HG03354 (cell line): ENCODE results near the gene DRAP1.
"Not testable (repeated sequence)": the region's sequence is repeated elsewhere in the genome, so short reads cannot be mapped to it uniquely, and the experiment has no call there.

Experiments
- ATAC-seq: cut with Tn5 transposase; IDR thresholded peaks from one replicate; pipeline ENCODE4 v1.9.1; 2021; ENCODE audit warnings: mild to moderate bottlenecking; ENCODE audit not compliant: unreplicated experiment, poor library complexity, severe bottlenecking

Gene DRAP1

DNA sequence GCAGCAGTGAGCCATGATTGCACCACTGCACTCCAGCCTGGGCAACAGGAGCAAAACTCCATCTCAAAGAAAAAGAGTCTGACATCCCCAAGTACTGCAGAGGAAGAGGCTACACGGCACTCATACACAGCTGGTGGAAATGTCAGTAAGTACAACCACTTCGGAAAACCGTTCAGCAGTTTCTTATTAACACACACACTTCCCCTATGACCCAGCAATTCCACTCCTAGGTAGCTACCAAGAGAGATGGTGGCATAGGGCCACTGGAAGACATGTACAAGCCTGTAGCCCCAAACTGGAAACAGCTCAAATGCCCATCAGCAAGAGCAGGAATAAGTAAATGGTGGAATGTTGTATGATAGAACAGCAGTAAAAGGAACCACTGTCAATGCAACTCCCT lies 3.3 kb downstream of the DRAP1 start:
- ATAC-seq, result no peak

DNA sequence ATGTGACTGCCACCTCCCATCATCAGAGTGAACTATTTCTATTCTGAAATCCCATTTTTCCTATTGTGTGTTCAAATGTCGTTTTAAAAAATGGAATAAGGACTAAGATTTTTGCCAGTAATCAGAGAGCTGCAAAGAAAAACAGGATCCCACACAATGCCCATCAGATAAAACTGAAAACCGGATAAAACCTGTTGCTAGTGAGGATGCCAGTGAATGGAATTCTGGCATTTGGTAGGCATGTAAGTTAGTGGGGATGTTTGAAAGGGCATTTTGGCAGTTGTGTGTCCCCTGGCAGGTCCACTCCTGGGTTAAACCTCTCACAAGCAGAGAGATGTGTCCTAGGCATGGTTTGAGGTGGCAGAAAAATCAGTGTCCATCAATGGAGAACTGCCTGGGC lies 6.2 kb downstream of the DRAP1 start:
- no peak for ATAC-seq

GRCh38 chr11:65927904-65928397 lies 8.7 kb downstream of the DRAP1 start:
- ATAC-seq, result peak; percentile 75

GRCh38 chr11:65928667-65929066 lies 9.4 kb downstream of the DRAP1 start:
- ATAC-seq, result no peak

- ATAC-seq, result no peak
Observed at GRCh38 chr11:65931773-65932557, 12.7 kb downstream of the DRAP1 start.

DNA sequence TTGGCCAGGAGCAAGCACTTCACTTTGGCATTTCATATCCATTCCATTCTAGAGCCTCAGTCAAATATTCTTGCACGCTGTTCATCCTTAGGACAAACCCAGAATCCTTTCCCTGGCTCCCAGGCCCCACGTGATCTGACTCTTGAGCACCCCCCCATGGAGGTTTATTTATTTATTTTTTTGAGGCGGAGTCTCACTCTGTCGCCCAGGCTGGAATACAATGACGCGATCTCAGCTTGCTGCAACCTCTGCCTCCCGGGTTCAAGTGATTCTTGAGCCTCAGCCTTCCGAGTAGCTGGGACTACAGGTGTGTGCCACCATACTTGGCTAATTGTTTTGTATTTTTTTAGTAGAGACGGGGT lies 13.3 kb downstream of the DRAP1 start:
- no peak for ATAC-seq

- no peak for ATAC-seq
Observed at GRCh38 chr11:65934014-65934413, 14.8 kb downstream of the DRAP1 start.

- ATAC-seq, result no peak
Observed at GRCh38 chr11:65937766-65938165, 18.5 kb downstream of the DRAP1 start.

DNA sequence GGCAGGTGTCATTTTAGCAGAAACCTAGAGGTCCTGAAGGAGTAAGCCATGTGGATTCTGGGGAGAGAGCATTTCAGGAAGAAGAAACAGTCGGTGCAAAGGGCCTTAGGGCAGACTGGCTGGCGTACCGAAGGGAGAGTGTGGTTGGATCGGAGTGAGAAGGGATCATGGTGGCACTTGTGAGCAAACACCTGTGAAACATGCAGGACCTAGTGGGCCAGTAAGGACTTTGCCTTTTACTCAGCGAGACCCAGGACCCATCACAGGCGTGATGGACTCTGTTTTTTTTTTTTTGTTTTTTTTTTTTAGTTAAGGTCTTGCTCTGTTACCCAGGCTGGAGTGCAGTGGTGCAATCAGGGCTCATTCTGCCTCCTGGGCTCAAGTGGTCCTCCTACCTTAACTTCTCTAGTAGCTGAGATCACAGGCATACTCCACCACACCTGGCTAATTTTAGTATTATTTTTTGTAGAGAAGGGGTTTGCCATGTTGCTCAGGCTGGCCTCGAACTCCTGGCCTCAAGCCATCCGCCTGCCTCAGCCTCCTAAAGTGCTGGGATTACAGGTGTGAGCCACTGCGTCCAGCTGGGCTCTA lies 22.6 kb downstream of the DRAP1 start:
- ATAC-seq, result no peak

DNA sequence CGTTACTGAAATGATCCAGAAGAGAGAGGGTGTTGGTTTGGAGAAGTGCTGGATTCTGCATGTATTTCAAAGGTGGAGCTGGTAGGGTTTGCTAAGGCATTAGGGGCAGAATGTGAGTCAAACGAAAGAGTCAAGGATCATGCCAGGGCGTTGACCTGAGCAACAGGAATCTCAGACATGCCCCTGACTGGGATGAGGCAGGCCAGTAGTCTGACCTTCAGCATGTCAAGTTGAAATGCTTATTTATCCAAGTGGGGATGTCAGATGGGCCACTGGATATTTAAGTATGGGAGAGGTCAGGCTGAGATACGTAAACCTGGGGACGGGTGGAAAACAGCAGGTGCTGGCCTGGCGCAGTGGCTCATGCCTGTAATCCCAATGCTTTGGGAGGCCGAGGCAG lies 23.3 kb downstream of the DRAP1 start:
- ATAC-seq, result no peak

DNA sequence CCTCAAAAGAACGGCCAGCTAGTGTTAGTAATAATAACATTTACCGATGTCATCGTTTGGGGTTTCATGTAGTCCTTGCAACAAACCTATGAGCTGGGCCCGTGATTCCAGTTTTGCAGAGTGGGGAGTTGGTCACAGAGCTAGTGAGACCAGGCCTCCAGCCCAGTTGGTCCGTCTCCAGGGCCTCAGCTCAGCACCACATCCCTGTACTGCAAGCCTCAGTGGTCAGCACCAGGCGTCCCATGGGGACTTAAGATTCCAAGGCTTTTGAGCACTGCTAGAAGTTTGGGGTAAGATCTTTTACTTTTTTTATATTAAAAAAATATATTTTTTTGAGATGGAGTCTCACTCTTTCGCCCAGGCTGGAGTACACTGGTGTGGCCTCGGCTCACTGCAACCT lies 25.0 kb downstream of the DRAP1 start:
- ATAC-seq, result no peak

DNA sequence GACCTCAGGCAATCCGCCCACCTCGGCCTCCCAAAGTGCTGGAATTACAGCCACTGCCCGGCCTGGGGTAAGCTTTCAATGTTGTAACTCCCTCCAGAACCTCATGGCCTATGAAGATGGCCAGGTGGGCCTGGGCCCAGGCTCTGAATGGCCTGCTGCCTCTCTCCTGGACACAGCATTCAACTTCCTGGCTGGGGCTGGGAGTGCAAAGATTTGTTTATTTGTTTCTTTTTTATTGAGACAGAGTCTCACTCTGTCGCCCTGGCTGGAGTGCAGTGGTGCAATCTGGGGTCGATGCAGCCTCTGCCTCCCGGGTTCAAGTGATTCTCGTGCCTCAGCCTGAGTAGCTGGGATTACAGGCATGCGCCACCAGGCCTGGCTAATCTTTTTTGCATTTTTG lies 25.5 kb downstream of the DRAP1 start:
- ATAC-seq, result no peak

DNA sequence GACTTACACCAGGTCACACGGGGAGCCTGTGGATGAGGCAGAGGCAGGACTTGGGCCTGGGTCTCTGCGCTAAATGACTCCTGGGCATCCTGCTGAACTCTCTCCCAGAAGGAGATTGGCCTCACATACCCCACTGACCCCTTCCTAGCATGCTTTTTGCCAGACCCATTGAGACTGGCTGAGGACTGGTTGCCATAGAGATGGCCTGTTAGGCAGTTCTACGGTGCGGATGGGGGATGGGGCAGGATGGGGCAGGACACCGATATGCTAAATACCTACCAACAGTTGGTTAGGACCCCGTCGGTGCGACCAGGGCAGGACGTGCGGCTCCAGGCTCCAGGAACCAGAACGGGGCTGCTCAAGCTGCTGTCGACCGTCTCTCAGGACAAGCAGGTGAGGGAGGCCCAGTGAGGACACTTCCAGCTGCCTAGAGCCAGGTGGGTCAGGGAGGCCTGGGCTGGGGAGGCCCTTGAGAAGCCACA lies 26.2 kb downstream of the DRAP1 start, which contains the start of gene TSGA10IP:
TSGA10IP (plus strand) TSS at position 51 of the 482 bp plus-strand sequence; CDS start at position 247, 196 bp downstream.
- no peak for ATAC-seq

GRCh38 chr11:65945941-65946558 lies 26.8 kb downstream of the DRAP1 start:
- no peak for ATAC-seq

GRCh38 chr11:65946655-65947054 lies 27.4 kb downstream of the DRAP1 start:
- no peak for ATAC-seq

DNA sequence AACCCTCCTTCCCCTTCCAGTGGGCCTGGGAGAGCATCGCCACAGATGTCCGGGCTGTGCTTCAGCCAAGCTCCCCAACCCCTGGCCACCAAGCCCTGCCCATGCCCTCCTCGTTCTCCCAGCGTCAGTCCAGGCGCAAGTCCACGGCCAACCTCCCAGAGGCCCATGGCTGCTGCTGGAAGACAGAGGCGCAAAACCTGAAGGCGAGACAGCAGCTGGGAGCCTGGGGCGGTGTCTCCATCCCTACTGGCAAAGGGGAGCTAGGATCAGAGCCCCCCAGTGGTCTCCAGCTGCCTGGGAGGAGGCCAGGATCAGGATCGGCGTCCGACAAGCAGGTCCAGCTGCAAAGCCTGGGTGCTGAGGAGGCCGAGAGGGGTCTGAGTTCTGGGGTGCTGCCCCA lies 27.9 kb downstream of the DRAP1 start:
- no peak for ATAC-seq

GRCh38 chr11:65947603-65948125 lies 28.4 kb downstream of the DRAP1 start:
- no peak for ATAC-seq

DNA sequence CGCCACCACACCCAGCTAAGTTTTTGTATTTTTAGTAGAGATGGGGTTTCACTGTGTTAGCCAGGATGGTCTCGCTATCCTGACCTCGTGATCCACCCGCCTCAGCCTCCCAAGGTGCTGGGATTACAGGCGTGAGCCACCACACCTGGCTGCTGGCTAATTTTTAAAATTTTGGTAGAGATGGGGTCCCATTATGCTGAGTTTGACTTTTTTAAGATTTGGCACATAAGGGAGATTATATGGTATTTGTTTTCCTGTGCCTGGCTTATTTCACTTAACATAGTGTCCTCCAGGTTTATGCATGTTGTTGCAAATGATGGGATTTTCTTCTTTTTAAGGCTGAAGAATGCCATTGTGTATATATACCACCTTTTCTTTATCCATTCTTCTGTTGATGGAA lies 31.5 kb downstream of the DRAP1 start:
- ATAC-seq, result not testable (repeated sequence)

DNA sequence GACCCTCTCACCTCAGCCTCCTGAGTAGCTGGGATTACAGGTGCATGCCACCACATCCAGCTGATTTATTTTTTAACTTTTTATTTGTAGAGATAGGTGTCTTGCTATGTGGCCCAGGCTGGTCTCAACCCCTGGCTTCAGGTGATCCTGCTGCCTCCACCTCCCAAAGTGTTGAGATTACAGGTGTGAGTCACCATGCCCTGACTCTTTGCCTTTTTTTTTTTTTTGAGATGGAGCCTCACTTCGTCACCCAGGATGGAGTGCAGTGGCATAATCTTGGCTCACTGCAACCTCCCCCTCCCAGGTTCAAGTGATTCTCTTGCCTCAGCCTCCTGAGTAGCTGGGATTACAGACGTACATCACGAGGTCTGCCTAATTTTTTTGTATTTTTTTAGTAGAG lies 32.4 kb downstream of the DRAP1 start:
- ATAC-seq, result not testable (repeated sequence)

- no peak for ATAC-seq
Observed at GRCh38 chr11:65952052-65952521, 32.9 kb downstream of the DRAP1 start.
